Pancreas (tissue), 10 donors: ENCODE data around the gene MLLT10. TPM values are rescaled to one million over a fixed set of nuclear protein-coding genes. Genes with fewer than 3 reads are reported as not detected.

Experiments
- ATAC-seq, 4 donors: fragments of 200-7000 bp; cut with Tn5 transposase; one replicate each; pipeline versions ENCODE4 v1.8.0 to v1.9.1; 2020; ENCODE audit warnings: mild to moderate bottlenecking in 4 of 4, moderate library complexity in 4 of 4
- DNase-seq, 6 donors: peaks; one replicate each; pipeline ENCODE4 v3.0.0-alpha.2; 2020
- FAIRE-seq: peaks from 2 replicates; lab custom pipeline; 2012; peaks lifted over from hg19 to GRCh38; lab: Jason Lieb, UNC
- H3K27ac ChIP-seq, 4 donors: fragments of 200-600 bp; sonication (generic); 1 replicate in 3 of 4; 2 replicates in 1 of 4; pipeline versions ENCODE4 v1.5.0 to v1.8.0; 2020
- H3K27me3 ChIP-seq, 4 donors: fragments of 200-600 bp; one replicate each; pipeline ENCODE4 v1.8.0; 2021
- H3K36me3 ChIP-seq, 3 donors: fragments of 200-600 bp; sonication (generic) in 1 of 3; one replicate each; pipeline versions ENCODE4 v1.5.0 to v1.8.0; 2020 to 2021
- H3K4me1 ChIP-seq, 3 donors: fragments of 200-600 bp; one replicate each; pipeline ENCODE4 v1.8.0; 2021
- H3K4me3 ChIP-seq, 4 donors: fragments of 200-600 bp; sonication (generic) in 2 of 4; one replicate each; pipeline versions ENCODE4 v1.5.0 to v1.8.0; 2020 to 2021
- H3K9me3 ChIP-seq, 4 donors: fragments of 200-600 bp; one replicate each; pipeline ENCODE4 v1.8.0; 2021
- CTCF ChIP-seq, 4 donors: fragments of 200-600 bp; sonication (generic) in 3 of 4; IDR thresholded peaks; one replicate each; pipeline versions ENCODE4 v1.5.0 to v1.8.0; 2021; ENCODE audit warnings: antibody characterized with exemption in 4 of 4
- WGBS, 2 donors: extraction: QIAGEN DNeasy Blood & Tissue Kit; methylation state at CpG; one replicate each; pipeline ENCODE4 v1.1.7; 2013; 5-methylcytosine and 5-hydroxymethylcytosine counted together
- intact Hi-C, 3 donors: fragments of 100-400 bp; cut with DNase I; formaldehyde crosslinking; loops; one replicate each; pipeline versions ENCODE4 v1.11.1 to v1.14.2; 2022
- polyA plus RNA-seq, 2 donors: library from polyadenylated mRNA; stranded (reverse); fragments of 200-250 nt; gene quantifications; one replicate each; pipeline ENCODE4 v1.2.3, GENCODE V29; 2013
- total RNA-seq, 6 donors: library from RNA; stranded (reverse); fragmentation: NEBNext Ultra II Directional in 4 of 6; extraction: Animal tissue kit (Norgen Biotek cat#: 25700) in 4 of 6; gene quantifications; one replicate each; pipeline versions ENCODE4 v1.2.1 to v1.2.4, GENCODE V29; 2021 to 2023
- donor health status: healthy with polysubstance abuse.
- donor health status: DM: no; HTN: no; CAD: no; lungs with moderate emphysema.
- donor health status: DM: no; HTN: no; CAD: no.
- donor health status: control.
- donor health status: control.
- donor health status: Bipolar disorder and iron deficiency.
- donor health status: DM: yes; HTN: yes; CAD: no.
- donor health status: DM: no; HTN: no; CAD: no.
- donor health status: DM: no; HTN: no; CAD: no.
- donor health status: DM: yes; HTN: yes; CAD: no.

MLLT10 gene
- total and polyA plus RNA-seq, 8 donors = 10.7 to 25.1 (median 15.0) TPM

DNA sequence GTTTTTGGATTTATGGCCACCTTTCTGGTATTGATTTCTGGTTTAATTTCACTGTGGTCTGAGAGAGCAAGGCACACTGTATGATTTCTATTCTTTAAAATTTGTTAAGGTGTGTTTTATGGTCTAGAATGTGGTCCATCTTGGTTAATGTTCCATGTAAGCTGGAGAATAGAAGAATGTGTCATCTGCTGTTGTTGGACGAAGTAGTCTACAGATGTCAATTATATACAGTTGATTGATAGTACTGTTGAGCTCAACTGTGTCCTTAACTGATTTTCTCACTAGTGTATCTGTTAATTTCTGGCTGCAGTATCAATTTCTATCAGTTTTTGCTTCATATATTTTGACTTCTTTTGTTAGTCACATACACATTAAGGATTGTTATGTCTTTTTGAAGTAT, 127.1 kb downstream of the MLLT10 start:
- Histone ChIP-seq H3K9me3 (no peaks in the 10 kb centered on the region), H3K27ac (no peak overlapping the region), H3K27me3 (no peaks in the 10 kb centered on the region), H3K4me3 (no peak overlapping the region), H3K36me3 (no peaks in the 10 kb centered on the region), H3K4me1 (peaks cover 0 to 9% (median 7%) of the 10 kb centered on the region in 3 donors)
- ATAC-seq = no peak
- no peak for TF ChIP-seq CTCF (IDR thresholded peaks at IDR 0.05)
- no peak for FAIRE-seq
- 37 to 46% methylated on average over 1 of the region's 1 CpG for WGBS, 2 donors
- DNase-seq = no peak
- intact Hi-C loops = no loop called here

DNA sequence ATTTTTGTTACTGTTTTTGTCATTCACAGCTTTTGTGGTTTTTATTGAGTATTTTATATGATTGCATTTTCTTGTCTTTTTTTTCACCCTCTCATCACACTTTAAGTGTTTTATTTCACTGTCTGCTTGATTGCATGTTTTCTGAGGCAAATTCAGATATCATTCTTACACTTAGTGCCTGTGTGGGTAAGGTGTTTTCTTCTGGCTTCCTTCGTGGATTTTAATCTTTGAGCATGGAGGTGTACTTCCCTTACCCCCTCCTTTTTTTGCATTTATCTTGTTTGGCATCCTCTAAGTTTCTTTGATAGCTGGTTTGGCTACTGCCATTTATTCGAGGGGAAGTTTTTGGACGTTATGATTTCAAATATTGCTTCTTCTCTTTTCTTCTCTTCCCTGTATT, 127.9 kb downstream of the MLLT10 start:
- Histone ChIP-seq H3K9me3 (no peaks in the 10 kb centered on the region), H3K4me3 (no peak overlapping the region), H3K4me1 (peaks cover 0 to 15% (median 9%) of the 10 kb centered on the region in 3 donors), H3K27ac (no peak overlapping the region), H3K36me3 (no peaks in the 10 kb centered on the region), H3K27me3 (no peaks in the 10 kb centered on the region)
- no peak for TF ChIP-seq CTCF (IDR thresholded peaks at IDR 0.05)
- DNase-seq (no peak), ATAC-seq (no peak), FAIRE-seq (no peak)
- intact Hi-C loops = no loop called here
- WGBS, 2 donors = 14 to 24% methylated on average over 3 of the region's 3 CpGs

DNA sequence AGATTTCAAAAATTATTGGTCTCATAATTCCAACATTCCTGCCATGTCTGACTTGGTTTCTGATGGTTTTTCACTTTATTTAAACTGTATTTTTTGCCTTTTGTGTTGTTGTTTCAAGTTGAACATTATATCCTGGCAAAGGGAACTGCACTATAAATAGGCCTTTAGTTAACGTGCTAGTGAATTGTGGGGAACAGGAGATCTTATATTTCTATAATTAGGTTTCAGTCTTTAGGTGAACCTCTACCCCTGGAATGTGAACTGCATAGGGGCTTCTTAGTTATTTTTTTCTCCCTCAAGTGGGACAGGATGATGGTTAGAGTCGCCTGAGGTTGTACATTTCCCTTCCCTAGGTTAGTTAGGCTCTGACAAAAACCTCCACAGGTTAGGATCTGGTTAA, 128.6 kb downstream of the MLLT10 start:
- Histone ChIP-seq H3K9me3 (no peaks in the 10 kb centered on the region), H3K36me3 (no peaks in the 10 kb centered on the region), H3K4me1 (peaks cover 0 to 20% (median 13%) of the 10 kb centered on the region in 3 donors), H3K27ac (no peak overlapping the region), H3K27me3 (no peaks in the 10 kb centered on the region), H3K4me3 (no peak overlapping the region)
- DNase-seq (no peak), ATAC-seq (no peak), FAIRE-seq (no peak)
- WGBS, 2 donors = 75 to 81% methylated on average over 2 of the region's 2 CpGs
- intact Hi-C loops = no loop called here
- no peak for TF ChIP-seq CTCF (IDR thresholded peaks at IDR 0.05)

GRCh38 chr10:21668831-21669230, 134.8 kb downstream of the MLLT10 start:
- H3K4me3 ChIP-seq = no peak overlapping the region
- no peak for TF ChIP-seq CTCF (IDR thresholded peaks at IDR 0.05)
- no peak overlapping the region for H3K27ac ChIP-seq
- no peak for FAIRE-seq
- peaks cover 0 to 5% (median 0%) of the 10 kb centered on the region in 3 donors for H3K36me3 ChIP-seq
- DNase-seq = no peak
- ATAC-seq = no peak
- H3K9me3 ChIP-seq = no peaks in the 10 kb centered on the region
- 49 to 79% methylated on average over 1 of the region's 1 CpG for WGBS, 2 donors
- H3K4me1 ChIP-seq = peaks cover 0 to 11% (median 6%) of the 10 kb centered on the region in 3 donors
- intact Hi-C loops = no loop called here
- H3K27me3 ChIP-seq = no peaks in the 10 kb centered on the region

GRCh38 chr10:21670391-21670790, 136.4 kb downstream of the MLLT10 start:
- Histone ChIP-seq H3K36me3 (peaks cover 0 to 5% (median 0%) of the 10 kb centered on the region in 3 donors), H3K4me1 (peaks cover 0 to 11% (median 6%) of the 10 kb centered on the region in 3 donors), H3K27me3 (no peaks in the 10 kb centered on the region), H3K9me3 (peaks cover 0 to 4% (median 0%) of the 10 kb centered on the region in 4 donors), H3K4me3 (no peak overlapping the region), H3K27ac (no peak overlapping the region)
- ATAC-seq = no peak
- FAIRE-seq = no peak
- intact Hi-C loops = no loop called here
- no peak for TF ChIP-seq CTCF (IDR thresholded peaks at IDR 0.05)
- DNase-seq = no peak
- WGBS, 2 donors = 77 to 84% methylated on average over 2 of the region's 2 CpGs
